HG02973 (cell line): ENCODE measurements around the gene ABAT.
"Not testable (repeated sequence)": the region's sequence is repeated elsewhere in the genome, so short reads cannot be mapped to it uniquely, and the experiment has no call there.

Experiments used
- ATAC-seq: cut with Tn5 transposase; IDR thresholded peaks from one replicate; pipeline ENCODE4 v1.9.1; 2021; ENCODE audit warnings: moderate library complexity; ENCODE audit not compliant: unreplicated experiment

ABAT gene

DNA sequence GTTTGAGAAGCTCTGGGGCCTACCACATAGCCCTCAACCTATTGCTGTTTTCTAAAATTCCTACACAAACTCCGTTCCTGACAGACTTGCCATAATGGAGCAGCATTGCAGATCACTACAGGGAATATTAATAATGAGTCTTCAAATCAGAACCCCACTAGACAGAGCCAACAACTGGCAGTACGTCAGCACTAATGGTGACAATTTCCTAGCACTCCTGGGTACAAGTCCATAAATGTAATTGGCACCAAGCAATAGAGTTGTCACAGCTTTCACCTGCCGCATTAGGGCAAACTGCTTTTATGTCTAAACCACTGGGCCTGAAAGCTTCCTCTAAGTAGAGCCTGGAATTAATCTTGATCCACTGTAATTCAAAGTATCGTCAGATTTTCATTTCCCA, 25.5 kb upstream of the ABAT start:
- no peak for ATAC-seq

- ATAC-seq: no peak
Observed at GRCh38 chr16:8649829-8650554, 24.4 kb upstream of the ABAT start.

- not testable (repeated sequence) for ATAC-seq
Observed at GRCh38 chr16:8651958-8652357, 22.5 kb upstream of the ABAT start.

DNA sequence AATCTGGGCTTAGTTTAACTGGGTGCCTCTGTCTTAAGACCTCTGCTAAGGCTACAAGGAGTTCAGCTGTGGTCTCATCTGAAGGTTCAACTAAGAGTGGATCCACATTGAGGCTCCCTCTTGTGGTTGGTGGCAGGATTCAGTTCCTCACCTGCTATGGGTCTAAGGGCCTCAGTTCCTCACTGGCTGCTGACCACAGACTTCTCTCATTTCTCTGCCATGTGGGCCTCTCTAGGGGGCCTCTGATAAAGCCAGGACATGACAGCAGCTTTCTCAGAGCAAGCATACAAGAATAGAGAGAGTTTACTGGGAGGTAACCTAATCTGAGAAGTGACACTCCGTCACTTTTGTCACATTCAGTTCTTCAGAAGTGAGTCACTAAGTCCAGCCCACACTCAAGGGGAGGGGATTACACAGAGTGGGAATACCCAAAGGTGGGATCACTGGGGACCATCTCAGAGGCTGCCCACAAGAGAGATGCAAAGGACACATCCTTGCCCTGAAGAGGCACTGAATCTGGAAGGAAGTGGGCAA, 19.2 kb upstream of the ABAT start:
- ATAC-seq: peak; percentile 74

DNA sequence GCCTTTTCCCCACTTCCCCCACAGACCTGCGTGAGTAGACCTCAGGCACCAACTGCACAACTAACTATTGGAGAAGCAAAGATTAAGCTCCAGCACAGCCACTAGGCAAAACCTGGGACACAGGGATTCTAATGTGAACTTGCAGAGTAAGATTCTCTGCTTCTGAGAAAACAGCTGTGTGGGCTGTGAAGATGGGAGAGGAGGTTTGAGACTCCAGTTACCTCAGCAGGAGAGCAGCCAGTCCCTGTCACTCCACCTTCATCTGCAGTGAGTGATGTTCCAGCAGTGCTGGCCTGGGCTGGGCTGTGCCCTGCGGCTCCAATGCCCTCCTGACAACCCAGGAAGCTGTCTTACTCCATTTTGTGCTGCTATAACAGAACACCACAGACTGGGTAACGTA, 18.0 kb upstream of the ABAT start:
- ATAC-seq: no peak

DNA sequence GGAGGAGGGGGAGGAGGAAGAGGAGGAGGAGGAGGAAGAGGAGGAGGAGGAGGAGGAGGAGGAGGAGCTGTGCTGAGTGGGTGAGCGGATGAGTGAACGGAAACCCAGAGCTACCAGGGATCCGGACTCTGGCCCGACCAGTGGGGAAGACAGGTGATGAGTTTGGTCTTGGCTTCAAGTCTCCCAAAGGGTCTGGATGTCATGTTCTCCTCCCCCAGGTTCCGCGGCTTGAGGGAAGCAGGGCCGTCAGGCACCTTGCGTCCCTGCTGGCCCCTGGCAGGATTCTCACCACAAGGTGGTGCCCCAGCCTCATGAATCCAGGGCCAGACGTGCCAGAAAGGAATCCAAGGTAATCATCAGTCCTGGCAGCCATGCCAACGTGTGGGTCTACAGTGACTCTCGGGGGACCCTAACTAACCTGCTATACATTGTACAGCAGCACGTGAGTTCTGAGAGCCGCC, 13.5 kb upstream of the ABAT start:
- no peak for ATAC-seq

DNA sequence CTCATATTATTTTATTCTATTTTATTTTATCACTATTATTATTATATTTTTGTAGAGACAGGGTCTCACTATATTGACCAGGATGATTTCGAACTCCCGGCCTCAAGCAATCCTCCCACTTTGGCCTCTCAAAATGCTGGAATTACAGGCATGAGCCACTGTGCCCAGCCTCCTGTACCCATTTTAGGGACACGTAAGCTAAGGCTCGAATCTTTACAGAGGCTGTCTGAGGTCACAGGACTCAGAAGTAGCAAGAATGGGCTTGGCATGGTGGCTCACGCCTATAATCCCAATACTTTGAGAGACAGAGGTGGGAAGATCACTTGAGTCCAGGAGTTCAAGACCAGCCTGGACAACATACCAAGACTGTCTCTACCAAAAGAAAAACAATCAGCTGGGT, 12.7 kb upstream of the ABAT start:
- ATAC-seq: no peak

GRCh38 chr16:8663192-8664089, 11.0 kb upstream of the ABAT start:
- no peak for ATAC-seq

DNA sequence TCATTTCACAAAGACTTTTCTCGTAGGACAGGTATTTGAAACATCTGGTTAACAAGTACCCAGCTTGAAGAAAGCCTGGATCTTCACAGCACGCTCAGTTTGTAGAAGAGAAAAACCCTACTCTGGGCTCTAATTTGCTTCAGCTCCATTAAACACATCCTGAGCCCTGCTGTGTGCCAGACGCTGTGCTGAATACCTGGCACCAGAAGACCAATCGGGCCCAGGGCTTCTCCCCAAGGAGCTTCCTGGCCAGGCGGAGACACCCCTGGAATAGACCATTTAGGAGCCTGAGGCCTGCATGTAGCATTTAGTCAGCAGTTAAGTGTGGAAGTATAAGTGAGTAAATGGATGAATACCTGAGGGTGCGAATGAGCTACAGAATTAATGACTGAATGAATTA, 8.9 kb upstream of the ABAT start:
- no peak for ATAC-seq

DNA sequence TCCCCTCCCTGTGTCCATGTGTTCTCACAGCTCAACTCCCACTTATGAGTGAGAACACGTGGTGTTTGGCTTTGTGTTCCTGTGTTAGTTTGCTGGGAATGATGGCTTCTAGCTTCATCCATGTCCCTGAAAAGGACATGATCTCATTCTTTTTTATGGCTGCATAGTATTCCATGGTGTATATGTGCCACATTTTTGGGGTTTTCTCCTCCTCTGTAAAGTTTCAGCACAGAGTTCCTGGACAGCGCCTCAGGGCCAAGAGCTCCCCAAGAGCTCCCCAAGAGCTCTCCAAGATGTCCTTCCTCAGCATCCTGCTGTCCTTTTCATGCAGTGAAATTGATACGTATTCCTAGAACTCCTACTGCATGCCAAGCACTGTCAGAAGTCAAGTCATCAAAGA, 6.9 kb upstream of the ABAT start:
- no peak for ATAC-seq

- ATAC-seq: no peak
Observed at GRCh38 chr16:8668113-8668512, 6.3 kb upstream of the ABAT start.

- ATAC-seq: no peak
Observed at GRCh38 chr16:8669481-8669880, 4.9 kb upstream of the ABAT start.

DNA sequence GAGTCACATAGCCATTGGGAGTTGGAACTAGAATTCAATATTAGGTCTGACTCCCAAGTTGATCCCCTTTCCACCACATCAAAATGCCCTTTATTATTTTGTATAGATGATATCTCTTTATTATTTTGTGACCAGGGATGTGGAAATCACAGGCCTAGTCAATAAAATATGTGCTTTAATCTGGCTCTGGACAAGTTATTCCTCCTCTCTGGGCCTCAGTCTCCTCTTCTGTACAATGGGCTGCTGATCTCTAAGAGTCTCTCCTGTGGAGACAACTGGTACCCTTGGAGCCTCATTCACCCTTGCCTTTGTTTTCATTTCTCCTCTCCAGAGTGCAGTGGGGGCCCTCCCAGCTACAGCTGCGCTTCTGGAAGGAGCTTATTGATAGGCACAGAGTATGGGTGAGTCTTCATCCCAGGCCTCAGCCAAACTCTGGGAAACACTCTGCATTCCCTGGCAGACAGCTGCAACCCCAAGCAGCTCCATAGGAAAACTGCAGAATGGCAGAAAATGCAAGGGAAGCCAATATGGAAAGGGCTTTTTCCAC, 4.3 kb upstream of the ABAT start:
- ATAC-seq: no peak

DNA sequence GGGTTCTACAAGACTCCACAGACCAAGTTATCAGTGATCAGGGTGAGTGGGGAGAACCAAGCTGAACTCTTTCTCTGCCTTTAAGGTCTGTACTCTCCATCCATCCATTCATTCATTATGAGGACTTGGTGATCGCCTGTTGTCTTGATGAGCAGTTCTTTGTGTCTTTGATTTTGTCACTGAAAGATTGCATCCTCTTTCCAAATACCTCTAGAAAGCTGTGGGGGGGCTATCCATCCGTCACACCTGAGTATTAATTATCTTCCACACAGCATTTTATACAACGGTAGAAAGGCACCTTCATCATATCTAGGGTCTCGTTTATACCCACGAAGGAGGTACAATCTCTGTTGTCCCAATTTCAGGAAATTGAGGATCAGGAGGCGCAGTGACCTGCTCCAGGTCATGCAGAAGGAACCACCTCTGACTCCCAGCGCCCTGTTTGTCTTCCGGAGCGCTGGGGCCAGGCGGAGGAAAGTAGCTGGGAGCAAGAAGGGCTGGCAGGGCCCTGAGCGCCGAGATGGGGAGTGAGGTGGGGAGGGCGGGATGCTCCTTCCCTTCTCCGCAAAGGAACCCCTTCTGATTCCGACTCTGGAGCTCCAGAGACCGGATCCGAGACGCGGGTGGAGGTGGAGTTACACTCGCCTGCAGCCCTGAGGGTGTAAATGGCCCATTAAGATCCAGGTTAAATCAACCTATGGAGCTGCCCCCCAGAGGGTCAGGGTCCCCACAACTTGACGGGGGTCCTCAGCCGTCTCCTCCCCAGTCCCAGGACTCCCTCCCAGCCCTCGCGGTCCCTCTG, 605 bp upstream of the ABAT start:
- peak; percentile 28 for ATAC-seq

DNA sequence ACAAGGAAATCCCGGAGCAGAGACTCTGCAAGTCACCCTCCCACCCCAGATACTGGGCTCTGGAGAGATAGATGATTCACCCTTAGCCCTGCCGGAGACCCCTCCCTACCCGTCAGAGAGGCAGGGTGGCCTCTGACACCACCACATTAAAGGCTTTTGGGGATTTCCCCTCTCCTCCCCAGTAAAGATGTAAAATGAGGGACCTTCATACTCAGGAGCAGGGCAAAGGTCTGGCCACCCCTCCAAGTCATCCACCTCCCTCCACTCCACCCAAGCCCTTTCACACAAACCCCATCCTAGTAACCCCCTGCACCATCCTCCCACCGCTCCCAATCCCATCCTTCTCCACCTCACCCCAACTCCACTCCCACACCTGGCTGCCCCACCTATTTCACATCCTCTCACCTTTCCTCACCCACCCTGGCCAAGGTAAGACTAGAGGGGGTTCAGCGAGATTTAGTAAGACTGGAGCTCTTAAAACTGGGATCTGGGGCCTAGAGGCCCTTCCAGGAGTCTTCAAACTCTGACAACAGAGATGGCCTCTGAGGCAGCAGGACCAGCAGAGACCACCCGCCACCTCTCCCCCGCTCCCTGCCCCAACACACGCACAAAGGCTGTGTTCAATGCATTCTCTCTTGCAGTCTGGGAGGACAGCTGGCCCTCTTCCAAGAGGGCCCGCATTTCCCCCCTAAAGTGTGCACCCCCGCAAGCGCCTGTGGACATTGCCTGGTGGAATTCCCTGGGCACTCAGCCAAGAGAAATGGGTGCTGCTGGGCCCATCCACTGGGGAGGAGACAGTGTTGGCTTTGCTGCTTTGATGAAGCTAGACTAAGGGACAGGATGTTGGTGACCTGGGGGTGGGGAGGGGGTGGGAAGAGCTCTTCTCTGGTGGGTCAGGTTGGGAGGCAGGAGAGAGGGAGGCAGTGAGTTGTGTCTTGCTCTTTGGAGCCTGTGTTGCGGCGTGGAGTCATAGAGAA, 1.1 kb downstream of the ABAT start:
- ATAC-seq: no peak

GRCh38 chr16:8676160-8676547, 1.7 kb downstream of the ABAT start:
- no peak for ATAC-seq

DNA sequence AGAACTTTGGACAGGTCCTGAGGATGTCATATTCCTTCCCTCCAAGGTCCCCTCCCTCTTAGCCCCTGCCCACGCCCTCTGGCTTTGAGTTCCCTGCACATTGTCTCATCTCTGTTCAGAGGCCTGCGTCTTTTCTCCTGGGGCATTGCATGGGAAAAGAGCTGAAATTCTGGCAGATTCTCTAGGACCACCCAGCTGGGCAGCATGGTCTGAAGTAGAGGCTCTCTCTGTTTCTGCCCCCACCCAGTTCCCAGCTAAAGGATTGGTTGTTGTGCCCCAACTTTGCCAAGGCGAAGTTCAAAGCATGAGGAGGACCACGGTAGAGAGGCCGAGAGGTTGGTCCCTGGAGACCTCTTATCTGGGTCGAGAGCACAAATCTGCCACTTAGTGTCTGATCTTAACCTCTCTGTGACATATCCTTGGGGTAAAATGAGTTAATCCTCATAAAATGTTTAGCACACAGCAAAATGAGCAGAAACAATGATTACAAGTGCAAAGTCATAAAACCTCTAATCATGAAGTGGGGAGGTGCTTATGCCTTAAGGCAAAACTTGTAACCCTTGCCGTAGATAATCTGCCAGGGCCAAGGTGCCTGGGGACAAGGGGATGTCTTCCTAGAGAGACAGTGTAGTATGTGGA, 2.4 kb downstream of the ABAT start:
- ATAC-seq: no peak

- no peak for ATAC-seq
Observed at GRCh38 chr16:8677481-8677880, 3.1 kb downstream of the ABAT start.
